GM18858 (cell line): Measurements from ENCODE around the gene ZNF835.

Experiments used
- ATAC-seq: cut with Tn5 transposase; IDR thresholded peaks from one replicate; pipeline ENCODE4 v1.9.1; 2021; ENCODE audit not compliant: unreplicated experiment

Gene ZNF835

DNA sequence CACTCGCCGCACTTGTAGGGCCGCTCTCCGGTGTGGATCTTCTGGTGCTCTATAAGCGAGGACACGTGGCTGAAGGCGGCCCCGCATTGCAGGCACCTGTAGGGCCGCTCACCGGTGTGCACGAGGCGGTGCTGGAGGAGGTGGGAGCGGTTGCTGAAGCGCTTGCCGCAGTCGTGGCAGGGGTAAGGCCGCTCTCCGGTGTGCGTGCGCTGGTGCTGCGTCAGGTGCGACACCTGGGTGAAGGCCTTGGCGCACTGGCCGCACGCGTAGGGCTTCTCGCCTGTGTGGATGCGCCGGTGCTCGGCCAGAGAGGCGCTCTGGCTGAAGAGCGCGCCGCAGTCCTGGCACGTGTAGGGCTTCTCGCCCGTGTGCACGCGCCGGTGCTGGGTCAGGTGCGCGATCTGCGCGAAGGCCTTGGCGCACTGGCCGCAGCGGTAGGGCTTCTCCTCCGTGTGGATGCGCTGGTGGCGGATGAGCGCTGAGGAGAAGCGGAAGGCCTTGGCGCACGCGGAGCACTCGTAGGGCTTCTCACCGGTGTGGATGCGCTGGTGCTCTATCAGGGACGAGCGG, 7.5 kb downstream of the ZNF835 start:
- no peak for ATAC-seq

DNA sequence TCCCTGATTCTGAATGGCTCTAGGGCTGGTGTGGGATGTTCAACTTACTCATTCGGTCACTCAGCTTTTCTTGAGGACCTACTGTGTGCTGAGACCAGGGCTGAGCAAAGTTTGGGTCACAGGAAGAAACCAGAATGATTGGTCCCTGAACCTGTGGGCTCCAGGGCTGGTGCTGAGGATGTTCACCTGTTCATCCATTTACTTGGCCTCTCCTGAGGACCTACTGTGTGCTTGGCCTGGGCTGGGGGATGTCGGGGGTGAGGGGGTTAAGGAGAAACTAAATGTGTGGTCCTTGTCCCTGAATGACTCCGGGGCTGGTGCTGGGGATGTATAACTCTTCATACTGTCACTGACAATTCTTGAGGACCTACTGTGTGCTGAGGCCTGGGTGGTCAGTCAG, 10.3 kb downstream of the ZNF835 start:
- no peak for ATAC-seq

DNA sequence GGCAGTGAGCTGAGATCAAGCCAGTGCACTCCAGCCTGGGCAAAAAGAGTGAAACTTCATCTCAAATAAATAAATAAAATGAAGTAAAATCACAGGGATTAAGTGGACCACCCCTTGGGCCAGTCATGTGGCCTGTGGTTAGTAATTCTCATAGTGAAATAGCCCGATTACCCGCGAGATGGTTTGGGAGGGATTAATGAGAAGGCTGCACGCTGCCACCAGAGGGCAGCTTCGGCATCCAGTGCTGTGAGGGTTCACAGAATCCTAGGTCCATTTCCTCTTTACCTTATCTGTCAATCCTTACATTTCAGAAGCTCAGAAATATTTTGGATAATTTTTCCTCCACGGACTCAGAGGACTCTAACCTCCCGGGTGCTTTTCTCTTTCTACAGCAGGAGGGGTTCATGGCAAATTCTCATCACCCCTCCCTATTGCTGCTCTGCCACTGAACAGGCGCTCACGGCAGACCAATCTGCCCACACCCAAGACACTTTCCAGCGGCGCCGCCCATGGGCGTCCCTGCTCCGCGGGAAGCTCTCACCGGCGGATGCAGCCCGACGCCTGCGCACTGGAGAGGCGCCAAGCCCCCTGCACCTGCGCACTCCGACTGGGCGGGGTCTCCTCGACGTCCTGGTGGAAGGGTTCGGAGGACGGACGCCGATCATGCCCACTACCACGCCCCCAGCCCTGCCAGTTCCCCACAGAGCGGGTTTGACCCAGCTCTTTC, 11.0 kb downstream of the ZNF835 start:
- ATAC-seq = no peak

DNA sequence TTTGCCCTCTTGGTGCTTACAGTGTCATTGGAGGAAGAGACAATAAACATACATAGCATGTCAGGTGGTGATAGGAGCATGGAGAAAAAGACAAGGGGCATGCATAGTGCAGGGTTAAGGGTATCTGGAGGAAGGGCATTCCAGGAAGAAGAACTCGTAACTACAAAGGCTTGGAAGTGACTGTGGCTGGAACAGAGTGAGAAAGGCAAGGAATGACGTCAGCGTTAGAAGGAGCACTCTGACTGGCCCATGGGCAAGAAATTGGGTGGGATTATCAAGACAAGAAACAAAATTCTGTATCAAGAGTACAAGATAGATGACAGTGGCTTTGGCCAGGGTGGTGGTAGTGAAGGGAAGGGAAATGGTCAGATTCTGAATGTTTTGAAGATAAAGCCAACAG, 17.4 kb downstream of the ZNF835 start:
- ATAC-seq = no peak

DNA sequence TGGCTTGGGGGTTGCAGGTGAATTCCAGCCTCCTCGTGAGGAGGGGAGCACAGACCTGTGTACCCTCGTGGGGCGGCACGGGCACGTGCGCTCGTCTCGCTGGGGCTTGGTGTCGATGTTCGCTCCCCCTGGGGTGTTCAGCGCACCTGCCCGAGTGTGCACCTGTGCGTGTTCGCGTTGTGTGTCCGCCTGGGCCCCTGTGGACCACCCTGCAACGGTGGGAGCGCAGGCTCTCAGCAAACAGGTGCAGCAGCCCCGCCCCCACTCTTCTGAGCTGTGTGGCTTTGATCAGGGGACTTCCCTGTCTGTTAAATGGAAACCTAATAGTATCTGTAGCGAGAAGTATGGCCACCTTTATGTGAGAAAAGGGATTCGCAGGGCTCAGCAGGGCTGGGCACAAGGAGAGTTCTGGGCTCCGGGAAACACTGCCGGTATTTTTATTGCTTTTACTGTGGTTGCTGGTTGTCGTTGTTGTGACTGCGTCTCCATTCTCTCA, 28.0 kb downstream of the ZNF835 start:
- no peak for ATAC-seq

DNA sequence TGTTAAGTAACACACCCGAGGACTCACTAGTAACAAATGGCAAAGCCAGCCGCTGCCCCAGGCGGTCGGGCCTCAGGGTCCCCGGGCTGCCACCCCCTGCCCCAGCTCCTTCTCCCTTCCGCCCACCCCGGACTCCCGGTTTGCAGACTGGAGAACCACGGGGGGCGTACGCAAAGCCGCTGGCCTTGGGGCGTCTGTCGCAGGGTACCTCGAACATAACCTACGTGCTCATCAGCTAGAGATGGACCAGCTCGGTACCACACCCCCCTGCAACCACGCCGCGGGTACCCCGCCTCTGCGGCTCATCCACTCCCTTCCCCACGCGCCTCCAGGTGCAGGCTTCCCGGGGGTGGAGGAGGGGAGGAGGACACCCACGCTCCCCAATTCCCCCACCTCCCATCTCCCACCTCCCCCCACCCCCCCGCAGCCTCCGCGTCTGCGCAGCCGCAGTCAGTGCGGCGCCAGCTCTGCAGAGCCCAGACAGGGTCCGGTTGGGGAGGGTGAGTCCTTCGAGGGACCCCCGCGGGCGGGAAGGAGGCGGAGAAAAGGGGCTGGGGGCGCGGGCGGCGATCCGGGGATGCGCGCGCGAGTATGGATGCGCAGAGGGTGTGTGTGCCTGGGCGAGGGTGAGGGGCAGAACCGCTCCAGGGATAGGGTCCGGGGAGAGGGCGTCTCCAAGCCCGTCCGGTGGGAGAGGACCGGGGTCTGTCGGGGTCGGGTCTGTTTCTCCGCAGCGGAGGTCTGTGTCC, 28.7 kb downstream of the ZNF835 start, which contains the start of gene SMIM17:
SMIM17 (plus strand) TSS at position 449 of the 749 bp plus-strand sequence. CDS start 2,509 bp downstream, outside the sequence.
- ATAC-seq = no peak

DNA sequence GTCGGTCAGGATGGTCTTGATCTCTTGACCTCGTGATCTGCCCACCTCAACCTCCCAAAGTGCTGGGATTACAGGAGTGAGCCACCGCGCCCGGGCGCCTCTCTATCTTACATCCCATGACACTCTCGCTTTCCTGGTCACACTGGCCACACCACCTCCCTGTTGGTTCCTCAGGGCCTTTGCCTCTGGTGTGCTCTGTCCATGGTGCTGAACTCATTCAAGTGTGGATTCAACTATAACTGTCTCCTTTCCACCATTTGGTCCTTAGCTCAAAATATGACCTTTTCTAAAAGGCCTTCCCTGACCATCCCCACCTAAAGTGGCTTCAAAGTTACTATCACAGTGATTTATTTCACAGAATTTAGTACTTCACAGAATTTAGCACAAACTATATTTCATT, 32.3 kb downstream of the ZNF835 start:
- no peak for ATAC-seq

DNA sequence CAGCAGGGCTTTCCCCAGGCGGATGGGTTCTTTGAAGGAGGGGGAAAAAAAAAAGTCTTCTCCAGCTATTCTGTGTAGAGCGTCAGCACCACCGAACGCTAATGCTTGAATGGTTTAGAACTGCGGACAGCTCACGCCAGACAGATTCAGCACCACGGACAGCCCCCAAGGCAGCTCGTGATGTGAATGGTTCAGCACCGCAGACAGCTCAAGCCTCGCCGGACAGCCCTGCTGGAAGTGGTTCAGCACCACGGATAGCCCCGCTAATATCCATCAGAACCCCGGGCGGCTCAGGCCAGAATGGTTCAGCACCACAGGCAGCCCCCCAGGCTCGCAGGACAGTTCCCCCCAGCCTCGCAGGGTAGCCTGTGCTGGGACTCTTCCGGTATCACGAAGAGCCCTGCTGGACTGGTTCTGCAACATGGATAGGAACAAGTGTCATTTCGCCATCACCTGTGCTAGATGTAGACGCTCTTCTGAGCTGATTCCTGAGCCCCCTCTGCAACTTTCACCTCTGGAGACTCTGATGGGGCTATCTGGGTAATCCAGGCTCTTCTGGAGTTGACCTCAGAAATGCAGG, 33.5 kb downstream of the ZNF835 start:
- no peak for ATAC-seq

DNA sequence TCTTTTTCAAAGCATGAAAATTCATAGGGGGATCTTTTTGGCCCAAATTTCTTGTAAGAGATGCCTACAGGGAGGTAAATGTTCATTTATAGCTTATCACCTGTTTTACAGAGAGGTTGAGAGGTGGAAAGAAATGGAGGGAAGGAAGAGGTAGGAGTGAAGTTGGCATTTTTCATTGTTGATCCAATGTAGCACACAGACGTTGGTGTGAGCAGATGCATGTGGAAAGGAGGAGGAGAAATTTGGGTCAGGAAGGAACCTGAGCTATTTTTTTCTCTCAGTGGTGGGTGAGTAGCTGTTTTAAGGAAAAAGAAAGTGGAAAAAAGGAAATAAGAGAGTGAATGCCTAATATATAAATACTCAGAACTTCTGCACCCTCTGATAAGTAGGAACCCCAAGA, 38.5 kb downstream of the ZNF835 start:
- no peak for ATAC-seq

DNA sequence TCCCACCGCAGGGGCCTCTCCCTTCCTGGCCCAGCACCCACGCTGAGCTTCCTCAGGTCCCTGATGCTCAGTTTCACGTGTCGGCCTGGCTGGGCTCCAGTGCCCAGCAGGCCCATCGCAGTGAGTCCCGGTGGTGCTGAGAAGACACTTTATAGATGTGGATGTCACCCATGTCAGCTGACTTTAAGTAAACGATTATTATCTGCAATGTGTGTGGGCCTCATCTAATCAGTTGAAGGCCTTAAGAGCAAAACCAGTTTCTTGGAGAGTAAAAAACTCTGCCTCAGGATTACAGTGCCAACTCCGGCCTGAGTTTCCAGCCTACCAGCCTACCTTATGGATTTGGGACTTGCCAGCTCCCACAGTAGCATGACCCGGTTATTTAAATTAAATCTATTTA, 45.8 kb downstream of the ZNF835 start:
- no peak for ATAC-seq

DNA sequence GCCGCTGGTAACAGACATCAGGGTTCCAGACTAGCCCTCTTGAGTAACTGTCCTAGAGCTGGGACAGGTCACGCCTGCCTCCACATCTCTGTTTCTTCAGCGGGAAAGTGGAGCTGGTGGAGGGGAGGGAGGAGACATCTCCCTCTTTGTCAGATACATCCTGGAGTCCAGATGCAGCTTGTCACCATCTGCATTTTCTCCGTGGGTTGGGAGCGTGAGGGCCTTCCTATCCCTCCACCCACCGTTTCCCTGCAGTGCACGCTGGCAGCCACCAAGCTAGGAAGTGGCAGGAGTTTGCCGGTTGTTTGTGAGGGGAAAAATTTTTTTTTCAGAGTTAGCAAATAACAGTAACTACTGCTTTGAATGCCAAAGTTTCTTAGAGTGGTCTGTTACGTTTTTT, 48.6 kb downstream of the ZNF835 start:
- no peak for ATAC-seq

DNA sequence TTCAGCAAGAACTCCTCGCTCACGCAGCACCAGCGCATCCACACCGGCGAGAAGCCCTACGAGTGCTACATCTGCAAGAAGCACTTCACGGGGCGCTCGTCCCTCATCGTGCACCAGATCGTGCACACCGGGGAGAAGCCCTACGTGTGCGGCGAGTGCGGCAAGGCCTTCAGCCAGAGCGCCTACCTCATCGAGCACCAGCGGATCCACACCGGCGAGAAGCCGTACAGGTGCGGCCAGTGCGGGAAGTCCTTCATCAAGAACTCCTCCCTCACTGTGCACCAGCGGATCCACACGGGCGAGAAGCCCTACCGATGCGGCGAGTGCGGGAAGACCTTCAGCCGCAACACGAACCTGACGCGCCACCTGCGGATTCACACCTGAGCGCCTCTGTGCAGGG, 49.2 kb downstream of the ZNF835 start:
- ATAC-seq = no peak

DNA sequence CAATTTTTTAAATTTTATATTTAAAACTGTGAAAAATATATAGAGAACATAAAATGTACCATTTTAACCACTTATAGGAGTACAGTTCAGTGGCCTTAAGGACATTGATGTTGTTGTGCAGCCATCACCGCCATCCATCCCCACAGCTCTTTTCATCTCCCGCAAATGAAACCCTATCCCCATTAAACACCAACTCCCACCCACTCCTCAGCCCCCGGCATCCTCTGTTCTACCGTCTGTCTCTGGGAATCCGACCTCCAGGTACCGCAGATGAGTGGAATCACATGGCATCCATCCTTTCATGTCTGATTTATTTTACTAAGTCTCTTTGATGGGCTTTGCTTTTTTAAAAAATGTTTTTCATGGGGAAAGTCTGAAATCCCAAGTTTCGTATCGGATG, 52.4 kb downstream of the ZNF835 start:
- ATAC-seq = no peak

DNA sequence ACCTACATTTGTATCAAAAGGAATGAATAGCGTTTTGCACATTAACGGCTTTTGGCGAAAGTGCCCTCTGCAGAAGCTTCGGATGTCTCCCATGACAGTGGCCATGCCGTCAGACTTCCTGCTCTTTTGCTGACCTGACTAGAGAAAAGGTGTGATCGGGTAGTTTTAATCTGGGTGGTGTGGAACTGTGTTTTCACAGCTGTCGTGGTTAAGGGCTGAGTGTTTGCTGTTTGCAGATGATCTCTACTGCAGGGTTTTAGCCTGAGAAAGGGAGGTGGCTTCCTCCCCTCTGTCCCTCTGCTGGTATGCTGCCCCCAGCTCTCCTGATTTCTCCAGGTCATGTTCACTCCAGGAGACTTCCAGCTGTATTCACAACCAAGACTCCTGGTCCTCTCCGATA, 54.0 kb downstream of the ZNF835 start:
- ATAC-seq = no peak

DNA sequence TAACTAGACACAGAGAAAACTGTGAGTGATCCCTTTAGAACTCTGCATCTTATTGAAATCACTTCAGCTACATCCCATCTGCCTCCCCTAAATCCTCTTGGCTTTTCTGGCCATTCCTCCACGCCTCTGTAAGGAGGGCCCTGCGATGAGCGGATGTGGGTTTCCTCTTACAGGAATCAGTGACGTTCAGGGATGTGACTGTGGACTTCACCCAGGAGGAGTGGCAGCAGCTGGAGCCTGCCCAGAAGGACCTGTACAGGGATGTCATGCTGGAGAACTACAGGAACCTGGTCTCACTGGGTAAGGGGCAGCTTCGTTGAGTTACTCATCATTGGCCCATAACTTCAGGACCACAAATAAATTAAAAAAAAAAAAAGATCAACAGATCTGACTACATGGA, 57.9 kb downstream of the ZNF835 start:
- no peak for ATAC-seq

DNA sequence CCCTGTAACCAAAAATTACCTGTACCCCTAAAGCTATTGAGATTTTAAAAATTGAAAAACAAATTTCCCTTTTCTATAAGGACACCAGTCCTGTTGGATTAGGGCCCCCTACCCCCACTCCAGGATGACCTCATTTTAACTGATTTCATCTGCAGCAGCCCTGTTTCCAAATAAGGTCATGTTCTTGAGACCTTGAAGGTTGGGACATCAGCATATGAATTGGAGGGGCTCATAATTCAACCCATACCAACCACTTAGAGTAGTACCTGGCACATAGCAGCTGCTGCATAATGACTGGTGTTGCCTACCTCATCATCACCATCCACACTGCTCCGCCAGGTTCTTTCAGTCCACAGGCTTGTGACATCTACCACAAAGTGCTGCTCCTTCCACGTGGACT, 58.8 kb downstream of the ZNF835 start:
- ATAC-seq = no peak
